GM13976 (cell line): ENCODE data around the gene NDRG2.

Experiments
- DNase-seq: peaks from one replicate; pipeline ENCODE4 v3.0.0; 2012; ENCODE audit warnings: low spot score
- in situ Hi-C: fragments of 300-500 bp; cut with MboI; formaldehyde crosslinking; loops from one replicate; pipeline ENCODE4 v1.12.0; 2022; ENCODE audit warnings: low sequenced_read_pairs, mixed read lengths, inconsistent platforms; ENCODE audit not compliant: unreplicated experiment
- TF ChIP-seq, protein P1 (sequence below): IDR thresholded peaks from 2 replicates; pipeline ENCODE4 v1.5.1; 2012; ENCODE audit warnings: borderline replicate concordance, mild to moderate bottlenecking; ENCODE audit not compliant: insufficient read depth; ENCODE audit errors: extremely low read depth, missing control alignments, control extremely low read depth

Gene NDRG2

GRCh38 chr14:21033133-21033698 lies 8.4 kb upstream of the NDRG2 start:
- no peak for DNase-seq
- TF ChIP-seq, protein P1, sequence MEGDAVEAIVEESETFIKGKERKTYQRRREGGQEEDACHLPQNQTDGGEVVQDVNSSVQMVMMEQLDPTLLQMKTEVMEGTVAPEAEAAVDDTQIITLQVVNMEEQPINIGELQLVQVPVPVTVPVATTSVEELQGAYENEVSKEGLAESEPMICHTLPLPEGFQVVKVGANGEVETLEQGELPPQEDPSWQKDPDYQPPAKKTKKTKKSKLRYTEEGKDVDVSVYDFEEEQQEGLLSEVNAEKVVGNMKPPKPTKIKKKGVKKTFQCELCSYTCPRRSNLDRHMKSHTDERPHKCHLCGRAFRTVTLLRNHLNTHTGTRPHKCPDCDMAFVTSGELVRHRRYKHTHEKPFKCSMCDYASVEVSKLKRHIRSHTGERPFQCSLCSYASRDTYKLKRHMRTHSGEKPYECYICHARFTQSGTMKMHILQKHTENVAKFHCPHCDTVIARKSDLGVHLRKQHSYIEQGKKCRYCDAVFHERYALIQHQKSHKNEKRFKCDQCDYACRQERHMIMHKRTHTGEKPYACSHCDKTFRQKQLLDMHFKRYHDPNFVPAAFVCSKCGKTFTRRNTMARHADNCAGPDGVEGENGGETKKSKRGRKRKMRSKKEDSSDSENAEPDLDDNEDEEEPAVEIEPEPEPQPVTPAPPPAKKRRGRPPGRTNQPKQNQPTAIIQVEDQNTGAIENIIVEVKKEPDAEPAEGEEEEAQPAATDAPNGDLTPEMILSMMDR, result no peak
- in situ Hi-C loops, result no loop called here

DNA sequence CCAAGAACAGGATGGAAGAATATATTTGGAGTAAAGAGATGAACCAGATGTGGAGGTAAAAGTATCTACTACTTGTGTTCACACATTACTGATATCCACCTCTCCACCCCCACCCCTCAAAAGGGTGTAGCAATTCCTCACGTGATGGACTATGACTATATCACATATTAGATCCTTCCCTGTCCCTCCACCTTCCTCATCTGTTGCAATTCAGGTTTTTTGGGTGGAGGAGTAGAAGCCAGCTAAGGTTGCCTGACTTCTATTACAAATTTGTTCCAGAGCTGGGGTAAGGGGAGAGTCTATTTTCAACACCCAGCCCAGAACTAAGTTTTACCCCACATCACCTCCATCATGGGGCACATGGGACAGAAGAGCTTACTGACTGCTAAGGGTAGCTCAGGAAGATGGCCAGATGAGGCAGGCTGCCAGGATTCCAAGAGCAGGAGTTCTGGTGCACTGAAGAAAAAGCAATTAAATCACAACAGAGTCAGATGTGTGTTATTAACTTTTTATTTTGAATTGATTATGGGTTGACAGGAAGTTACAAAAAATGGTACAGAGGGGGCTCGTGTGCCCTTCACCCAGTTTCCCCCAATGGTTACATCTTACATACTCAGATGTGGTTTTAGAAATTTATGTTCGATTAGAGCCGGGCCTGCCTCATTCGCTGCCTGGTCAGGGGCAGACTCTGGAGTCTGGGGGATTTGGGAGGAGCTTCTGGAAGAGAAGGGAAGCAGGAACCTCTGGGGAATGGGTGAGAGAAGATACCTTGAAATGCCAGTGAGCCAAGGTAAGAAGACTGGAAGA lies 7.7 kb upstream of the NDRG2 start:
- DNase-seq, result no peak

DNA sequence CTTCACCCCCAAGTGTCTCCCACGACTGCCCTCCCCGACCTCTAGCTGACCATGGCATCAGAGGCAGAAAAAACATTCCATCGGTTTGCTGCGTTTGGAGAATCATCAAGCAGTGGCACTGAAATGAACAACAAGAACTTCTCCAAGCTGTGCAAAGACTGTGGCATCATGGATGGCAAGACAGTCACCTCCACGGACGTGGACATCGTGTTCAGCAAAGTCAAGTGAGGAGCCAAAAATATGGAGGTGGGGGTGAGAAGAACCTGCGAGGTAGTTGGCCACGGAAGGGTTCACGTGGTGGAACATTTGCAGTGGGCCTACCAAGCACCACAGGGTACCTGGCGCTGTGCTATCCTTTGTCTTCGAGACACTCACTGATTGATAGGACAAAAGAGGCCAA lies 5.7 kb upstream of the NDRG2 start:
- no peak for DNase-seq
- TF ChIP-seq, protein P1, result no peak
- in situ Hi-C loops, result no loop called here

More for the DNA sequence above, 7.7 kb upstream of the NDRG2 start:
- TF ChIP-seq, protein P1, result no peak
- in situ Hi-C loops, result no loop called here

DNA sequence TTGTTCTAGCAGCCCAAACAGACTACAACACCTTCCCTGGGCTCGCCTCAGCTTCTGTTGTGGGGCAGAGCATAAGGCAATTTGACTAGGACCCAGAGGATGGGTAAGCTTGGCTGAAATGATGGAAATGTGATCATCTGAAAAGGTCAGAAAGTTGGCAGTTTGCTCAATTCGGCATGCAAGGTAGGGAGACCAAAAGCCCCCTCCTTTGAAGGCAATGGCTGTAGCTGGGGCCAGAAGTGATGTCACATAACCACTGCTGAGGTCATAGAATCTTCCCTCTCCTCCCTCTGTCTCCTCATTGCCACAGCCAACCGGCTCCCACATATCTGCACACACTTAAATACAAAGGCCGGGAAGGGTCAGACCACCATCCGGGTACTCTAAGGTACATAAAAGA lies 5.1 kb upstream of the NDRG2 start, which contains the start of gene TPPP2:
TPPP2 (plus strand) TSS at position 301 of the 400 bp plus-strand sequence. CDS start 365 bp downstream, outside the sequence.
- TF ChIP-seq, protein P1, result no peak
- in situ Hi-C loops, result no loop called here
- no peak for DNase-seq

DNA sequence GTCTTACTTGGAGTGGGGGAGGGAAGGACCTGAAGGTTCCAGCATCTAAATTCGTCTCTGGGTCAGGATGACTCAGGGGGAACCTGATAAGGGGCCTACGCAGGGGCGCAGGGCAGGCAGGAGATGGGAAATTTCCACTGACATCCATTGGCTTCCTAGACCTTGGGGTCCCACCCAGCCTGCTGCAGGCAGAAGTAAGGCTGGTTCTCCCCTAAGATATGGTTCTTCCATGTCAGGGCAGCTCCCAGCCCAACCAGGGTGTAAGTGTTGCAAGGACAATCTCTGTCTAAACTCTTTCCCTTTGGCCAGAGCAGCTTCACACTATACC lies 2.1 kb upstream of the NDRG2 start:
- in situ Hi-C loops, result no loop called here
- no peak for DNase-seq
- TF ChIP-seq, protein P1, result no peak

- no peak for DNase-seq
- in situ Hi-C loops, result no loop called here
- TF ChIP-seq, protein P1, result no peak
These were observed 1.6 kb upstream of the NDRG2 start for GRCh38 chr14:21026274-21026987.
